Central memory CD8-positive, alpha-beta T cell (primary cell): Measurements from ENCODE around the gene MRPL48.
A peak's percentile ranks its signal among the peaks of the same experiment; 100 is the strongest.

Source experiments
- ATAC-seq: fragments of 150-1000 bp; cut with Tn5 transposase; replicated peaks from 2 replicates; pipeline ENCODE4 v1.10.0; 2022; ENCODE audit warnings: mild to moderate bottlenecking, moderate FRiP score, moderate number of reproducible peaks; ENCODE audit not compliant: poor library complexity, severe bottlenecking; ENCODE audit errors: extremely low read depth
- DNase-seq, 2 donors: peaks; one replicate each; pipeline ENCODE4 v3.0.0; 2021; ENCODE audit warnings: low spot score in 2 of 2
- H3K27ac Mint-ChIP-seq: one replicate; pipeline ENCODE4 v1.8.0; 2022; ENCODE audit warnings: low read depth, mild to moderate bottlenecking, moderate library complexity, mixed read lengths
- H3K27me3 Mint-ChIP-seq: one replicate; pipeline ENCODE4 v1.8.0; 2022; ENCODE audit warnings: mixed read lengths
- H3K36me3 Mint-ChIP-seq: one replicate; pipeline ENCODE4 v1.8.0; 2022; ENCODE audit warnings: mild to moderate bottlenecking, moderate library complexity, mixed read lengths; ENCODE audit not compliant: insufficient read depth
- H3K4me1 Mint-ChIP-seq: one replicate; pipeline ENCODE4 v1.8.0; 2022; ENCODE audit warnings: mixed read lengths
- H3K4me3 Mint-ChIP-seq: one replicate; pipeline ENCODE4 v1.8.0; 2022; ENCODE audit warnings: mild to moderate bottlenecking, moderate library complexity, mixed read lengths
- H3K9me3 Mint-ChIP-seq: one replicate; pipeline ENCODE4 v1.8.0; 2022; ENCODE audit warnings: mixed read lengths

MRPL48 gene

DNA sequence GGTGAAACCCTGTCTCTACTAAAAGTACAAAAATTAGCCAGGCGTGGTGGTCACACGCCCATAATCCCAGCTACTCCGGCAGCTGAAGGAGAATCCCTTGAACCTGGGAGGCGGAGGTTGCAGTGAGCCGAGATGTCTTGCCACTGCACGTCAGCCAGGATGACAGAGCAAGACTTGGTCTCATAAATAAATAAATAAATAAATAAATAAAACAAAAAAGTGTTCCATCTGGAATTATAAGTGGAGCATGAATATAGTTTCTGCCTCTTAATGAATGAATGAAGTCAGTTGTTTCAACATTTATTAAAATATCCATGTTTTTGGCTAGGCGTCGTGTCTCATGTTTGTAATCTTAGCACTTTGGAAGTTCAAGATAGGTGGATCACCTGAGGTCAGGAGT, 27.1 kb downstream of the MRPL48 start:
- H3K9me3 Mint-ChIP-seq, result no peaks in the 10 kb centered on the region
- H3K27ac Mint-ChIP-seq, result no peak overlapping the region
- ATAC-seq (no peak), DNase-seq (no peak)
- H3K36me3 Mint-ChIP-seq, result peaks cover 7% of the 10 kb centered on the region
- no peak overlapping the region for H3K4me3 Mint-ChIP-seq
- no peaks in the 10 kb centered on the region for H3K27me3 Mint-ChIP-seq
- peaks cover 7% of the 10 kb centered on the region for H3K4me1 Mint-ChIP-seq

- H3K27ac Mint-ChIP-seq, result no peak overlapping the region
- no peak for ATAC-seq
- no peak overlapping the region for H3K4me3 Mint-ChIP-seq
- peaks cover 18% of the 10 kb centered on the region for H3K4me1 Mint-ChIP-seq
- no peaks in the 10 kb centered on the region for H3K9me3 Mint-ChIP-seq
- no peak for DNase-seq
- no peaks in the 10 kb centered on the region for H3K27me3 Mint-ChIP-seq
- peaks cover 6% of the 10 kb centered on the region for H3K36me3 Mint-ChIP-seq
Measured at GRCh38 chr11:73818846-73819245, 31.2 kb downstream of the MRPL48 start.

DNA sequence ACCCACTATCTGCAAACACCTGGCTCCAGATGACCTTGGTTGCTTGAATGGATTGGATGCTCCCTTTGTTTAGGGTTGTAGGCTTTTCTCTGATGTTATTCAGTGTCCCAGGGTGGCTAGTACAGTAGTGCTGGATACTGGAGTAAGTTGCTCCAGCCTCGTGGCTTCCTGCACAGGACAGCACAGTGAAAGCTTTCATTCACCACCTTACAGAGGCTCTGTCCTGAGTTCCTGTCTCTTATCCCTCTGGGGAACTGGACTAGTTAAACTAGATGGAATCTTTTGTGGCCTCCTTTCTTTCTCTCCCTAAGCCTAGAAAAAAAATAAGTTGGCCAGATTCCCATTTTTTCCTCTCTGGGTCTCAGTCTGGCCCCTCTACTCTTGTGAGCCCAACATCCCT, 42.6 kb downstream of the MRPL48 start:
- no peaks in the 10 kb centered on the region for H3K27me3 Mint-ChIP-seq
- H3K9me3 Mint-ChIP-seq, result no peaks in the 10 kb centered on the region
- H3K27ac Mint-ChIP-seq, result no peak overlapping the region
- H3K4me3 Mint-ChIP-seq, result no peak overlapping the region
- no peaks in the 10 kb centered on the region for H3K4me1 Mint-ChIP-seq
- no peak for DNase-seq
- no peak for ATAC-seq
- H3K36me3 Mint-ChIP-seq, result peaks cover 32% of the 10 kb centered on the region

GRCh38 chr11:73833067-73833466, 45.4 kb downstream of the MRPL48 start:
- no peaks in the 10 kb centered on the region for H3K9me3 Mint-ChIP-seq
- H3K27ac Mint-ChIP-seq, result no peak overlapping the region
- ATAC-seq (no peak), DNase-seq (no peak)
- H3K4me3 Mint-ChIP-seq, result no peak overlapping the region
- H3K27me3 Mint-ChIP-seq, result no peaks in the 10 kb centered on the region
- no peaks in the 10 kb centered on the region for H3K4me1 Mint-ChIP-seq
- peaks cover 28% of the 10 kb centered on the region for H3K36me3 Mint-ChIP-seq

- H3K27ac Mint-ChIP-seq, result peak overlapping the region; percentile 41
- peaks cover 20% of the 10 kb centered on the region for H3K36me3 Mint-ChIP-seq
- ATAC-seq, result no peak
- DNase-seq, result no peak
- H3K4me1 Mint-ChIP-seq, result peaks cover 7% of the 10 kb centered on the region
- no peak overlapping the region for H3K4me3 Mint-ChIP-seq
- no peaks in the 10 kb centered on the region for H3K27me3 Mint-ChIP-seq
- no peaks in the 10 kb centered on the region for H3K9me3 Mint-ChIP-seq
Measured at GRCh38 chr11:73838443-73839122, 50.9 kb downstream of the MRPL48 start.

DNA sequence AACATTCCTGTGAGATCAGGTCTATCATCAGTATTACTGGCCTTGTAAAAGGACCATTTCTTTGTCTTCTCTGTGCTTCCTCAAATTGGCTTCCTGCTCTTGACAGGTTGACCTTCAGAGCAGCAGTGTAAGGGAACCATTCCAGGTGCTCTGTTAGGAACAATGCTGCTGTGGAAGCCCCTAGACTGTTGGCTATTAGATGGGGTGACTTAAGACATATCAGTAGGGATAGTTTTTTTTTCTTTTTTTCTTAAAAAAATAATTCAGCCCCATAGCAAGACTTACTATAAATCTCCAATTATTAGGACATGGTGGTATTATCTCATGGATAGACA, 51.4 kb downstream of the MRPL48 start:
- no peak for ATAC-seq
- peaks cover 20% of the 10 kb centered on the region for H3K36me3 Mint-ChIP-seq
- H3K27ac Mint-ChIP-seq, result peak overlapping the region; percentile 32
- H3K9me3 Mint-ChIP-seq, result no peaks in the 10 kb centered on the region
- H3K27me3 Mint-ChIP-seq, result no peaks in the 10 kb centered on the region
- H3K4me1 Mint-ChIP-seq, result peaks cover 7% of the 10 kb centered on the region
- no peak overlapping the region for H3K4me3 Mint-ChIP-seq
- DNase-seq, result no peak

GRCh38 chr11:73851046-73851764, 63.5 kb downstream of the MRPL48 start:
- Mint-ChIP-seq H3K4me1 (no peaks in the 10 kb centered on the region), H3K36me3 (peaks cover 17% of the 10 kb centered on the region), H3K27me3 (no peaks in the 10 kb centered on the region), H3K9me3 (no peaks in the 10 kb centered on the region), H3K27ac (no peak overlapping the region), H3K4me3 (no peak overlapping the region)
- DNase-seq (no peak), ATAC-seq (no peak)

DNA sequence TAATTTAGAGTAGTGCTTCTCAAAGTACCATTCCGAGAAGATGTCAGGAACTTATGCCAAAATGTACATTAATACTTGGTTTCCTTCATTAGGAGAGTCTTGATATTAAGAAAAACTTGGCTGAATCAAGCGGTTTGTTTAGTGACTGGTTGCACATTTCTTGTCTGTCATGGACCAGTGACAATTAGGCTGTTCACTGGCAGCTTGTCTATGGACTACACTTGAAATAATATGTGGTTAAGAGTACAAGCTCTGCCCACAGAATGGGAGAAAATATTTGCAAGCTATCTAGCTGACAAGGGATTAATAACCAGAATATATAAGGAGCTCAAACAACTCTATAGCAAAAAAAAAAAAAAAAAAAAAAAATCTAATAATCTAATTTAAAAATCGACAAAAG, 64.4 kb downstream of the MRPL48 start:
- H3K9me3 Mint-ChIP-seq, result no peaks in the 10 kb centered on the region
- DNase-seq, result no peak
- H3K27ac Mint-ChIP-seq, result no peak overlapping the region
- ATAC-seq, result no peak
- H3K36me3 Mint-ChIP-seq, result peaks cover 15% of the 10 kb centered on the region
- H3K4me1 Mint-ChIP-seq, result no peaks in the 10 kb centered on the region
- no peak overlapping the region for H3K4me3 Mint-ChIP-seq
- H3K27me3 Mint-ChIP-seq, result no peaks in the 10 kb centered on the region

GRCh38 chr11:73854680-73855079, 67.0 kb downstream of the MRPL48 start:
- Mint-ChIP-seq H3K4me1 (no peaks in the 10 kb centered on the region), H3K36me3 (peaks cover 10% of the 10 kb centered on the region), H3K27me3 (no peaks in the 10 kb centered on the region), H3K4me3 (no peak overlapping the region), H3K27ac (no peak overlapping the region), H3K9me3 (no peaks in the 10 kb centered on the region)
- ATAC-seq, result no peak
- no peak for DNase-seq

DNA sequence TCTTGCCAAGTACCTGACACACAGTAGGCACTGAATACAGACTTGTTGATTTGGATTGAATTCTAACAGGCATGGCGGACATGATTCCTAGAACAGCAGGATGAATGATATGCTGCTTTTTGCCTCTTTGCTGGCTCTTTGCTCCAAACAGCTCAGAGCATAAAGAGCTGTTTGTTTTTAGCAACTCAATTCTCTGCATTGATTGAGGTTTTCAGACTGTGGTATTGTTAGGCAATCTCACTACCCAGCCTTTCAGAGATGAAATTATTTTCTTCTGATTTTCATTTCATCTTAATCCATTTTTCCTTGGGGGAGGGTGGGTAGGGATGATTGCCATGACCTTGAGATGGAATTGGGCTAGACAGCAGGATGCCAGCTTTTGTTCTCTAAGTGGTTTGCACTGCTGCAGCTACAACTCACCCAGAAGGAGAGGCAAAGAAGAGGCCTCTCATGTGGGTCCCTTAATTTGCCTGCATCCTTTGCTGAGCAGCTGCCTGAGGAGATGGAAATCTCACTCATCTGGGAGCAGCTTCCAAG, 68.4 kb downstream of the MRPL48 start:
- Mint-ChIP-seq H3K27me3 (no peaks in the 10 kb centered on the region), H3K36me3 (peaks cover 4% of the 10 kb centered on the region), H3K4me1 (peaks cover 6% of the 10 kb centered on the region), H3K4me3 (no peak overlapping the region), H3K27ac (no peak overlapping the region), H3K9me3 (no peaks in the 10 kb centered on the region)
- ATAC-seq (no peak), DNase-seq (no peak)

- Mint-ChIP-seq H3K27me3 (no peaks in the 10 kb centered on the region), H3K36me3 (peaks cover 12% of the 10 kb centered on the region), H3K4me3 (no peak overlapping the region), H3K27ac (no peak overlapping the region), H3K4me1 (peaks cover 6% of the 10 kb centered on the region), H3K9me3 (no peaks in the 10 kb centered on the region)
- DNase-seq, result no peak
- no peak for ATAC-seq
Measured at GRCh38 chr11:73859671-73860070, 72.0 kb downstream of the MRPL48 start.

DNA sequence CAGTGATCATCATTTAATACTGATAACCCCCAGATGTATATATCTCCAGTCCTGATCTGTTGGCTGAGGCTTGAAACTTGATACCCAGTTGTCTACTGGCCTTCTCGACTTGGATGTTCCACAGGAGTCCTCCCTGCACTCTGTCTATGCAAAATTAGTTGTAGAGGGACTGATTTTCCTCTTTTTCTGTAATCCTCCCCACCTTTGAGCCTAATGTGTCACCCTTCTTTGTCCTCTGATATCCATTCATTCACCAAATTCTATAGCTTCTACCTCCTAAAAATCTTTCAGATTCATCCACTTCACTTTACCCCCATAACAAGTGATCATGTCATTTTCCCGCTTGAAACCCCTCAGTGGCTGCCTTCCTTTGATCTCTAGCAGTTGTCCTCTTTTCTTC, 72.5 kb downstream of the MRPL48 start:
- Mint-ChIP-seq H3K4me1 (peaks cover 6% of the 10 kb centered on the region), H3K27ac (no peak overlapping the region), H3K4me3 (no peak overlapping the region), H3K27me3 (no peaks in the 10 kb centered on the region), H3K9me3 (no peaks in the 10 kb centered on the region), H3K36me3 (peaks cover 16% of the 10 kb centered on the region)
- DNase-seq (no peak), ATAC-seq (no peak)

DNA sequence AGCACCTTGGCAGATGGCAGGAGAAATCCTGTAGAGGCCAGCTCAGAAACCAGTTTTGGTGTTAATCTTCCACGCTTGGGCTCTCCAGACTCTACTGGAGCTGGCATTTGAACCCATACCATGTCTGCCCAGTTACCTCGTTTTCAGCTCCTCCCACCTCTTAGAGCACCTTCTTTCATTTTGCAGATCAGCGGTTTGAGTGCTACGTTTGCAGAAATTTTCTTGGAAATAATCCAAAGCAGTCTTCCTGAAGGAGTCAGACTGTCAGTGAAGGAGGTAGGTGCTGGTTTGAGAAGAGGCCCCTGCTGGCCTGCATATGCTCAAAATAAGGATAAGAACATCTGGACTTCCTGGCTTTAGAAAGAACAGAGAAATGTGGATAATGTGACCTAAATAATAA, 75.3 kb downstream of the MRPL48 start:
- Mint-ChIP-seq H3K27ac (no peak overlapping the region), H3K4me3 (no peak overlapping the region), H3K9me3 (no peaks in the 10 kb centered on the region), H3K4me1 (peaks cover 6% of the 10 kb centered on the region), H3K36me3 (peaks cover 19% of the 10 kb centered on the region), H3K27me3 (no peaks in the 10 kb centered on the region)
- no peak for DNase-seq
- no peak for ATAC-seq
